ENCODE data around the gene PRSS12. TPM values are rescaled to one million over a fixed set of nuclear protein-coding genes. Genes with fewer than 3 reads are reported as not detected.

PRSS12 gene
- total RNA-seq, 2 experiments from 2014 or later = not detected

GRCh38 chr4:118398226-118399090 is 45.7 kb upstream of the PRSS12 start:
- H3K4me3 ChIP-seq (ENCODE audit: low read depth, low read length, poor library complexity, severe bottlenecking) = no peak overlapping the region
- BruUV-seq (replicated peaks) = no TSS peak
- H3K4me2 ChIP-seq (ENCODE audit: low read length) = no peak overlapping the region
- no peaks in the 10 kb centered on the region for H3K9me3 ChIP-seq (ENCODE audit: low read length)
- intact Hi-C loops (cut with micrococcal nuclease; ENCODE audit: unreplicated experiment) = no loop called here
- no peaks in the 10 kb centered on the region for H3K79me2 ChIP-seq (ENCODE audit: insufficient read depth, low read depth, low read length)
- no peaks in the 10 kb centered on the region for H3K4me1 ChIP-seq (ENCODE audit: insufficient read depth, low read length, poor library complexity, severe bottlenecking)
- H2AFZ ChIP-seq (ENCODE audit: low read length) = no peak overlapping the region
- TF ChIP-seq EZH2phosphoT487 (IDR thresholded peaks at IDR 0.05; ENCODE audit: borderline replicate concordance, low read depth, low read length) (no peak), CTCF (conservative IDR thresholded peaks at IDR 0.05; ENCODE audit: low read length) (no peak)
- no peaks in the 10 kb centered on the region for H4K20me1 ChIP-seq (ENCODE audit: insufficient read depth, low read length)
- no peaks in the 10 kb centered on the region for H3K9me2 ChIP-seq (ENCODE audit: insufficient read depth, low read length)
- POLR2A ChIA-PET = no interaction called here
- CTCF ChIA-PET (ENCODE audit: unreplicated experiment) = no interaction called here
- no peak for DNase-seq (ENCODE audit: low spot score)
- H3K36me3 ChIP-seq (ENCODE audit: insufficient read depth, low read length) = no peaks in the 10 kb centered on the region
- no peak overlapping the region for H3K27ac ChIP-seq (ENCODE audit: low read depth, low read length, poor library complexity, severe bottlenecking)

- intact Hi-C loops (cut with micrococcal nuclease; ENCODE audit: unreplicated experiment) = no loop called here
- TF ChIP-seq EZH2phosphoT487 (IDR thresholded peaks at IDR 0.05; ENCODE audit: borderline replicate concordance, low read depth, low read length) (no peak), CTCF (conservative IDR thresholded peaks at IDR 0.05; ENCODE audit: low read length) (no peak)
- Histone ChIP-seq H3K4me1 (ENCODE audit: insufficient read depth, low read length, poor library complexity, severe bottlenecking) (no peaks in the 10 kb centered on the region), H3K9me3 (ENCODE audit: low read length) (no peaks in the 10 kb centered on the region), H2AFZ (ENCODE audit: low read length) (no peak overlapping the region), H3K9me2 (ENCODE audit: insufficient read depth, low read length) (no peaks in the 10 kb centered on the region), H4K20me1 (ENCODE audit: insufficient read depth, low read length) (no peaks in the 10 kb centered on the region), H3K79me2 (ENCODE audit: insufficient read depth, low read depth, low read length) (no peaks in the 10 kb centered on the region), H3K36me3 (ENCODE audit: insufficient read depth, low read length) (no peaks in the 10 kb centered on the region), H3K4me2 (ENCODE audit: low read length) (no peak overlapping the region), H3K27ac (ENCODE audit: low read depth, low read length, poor library complexity, severe bottlenecking) (no peak overlapping the region), H3K4me3 (ENCODE audit: low read depth, low read length, poor library complexity, severe bottlenecking) (no peak overlapping the region)
- ChIA-PET CTCF (ENCODE audit: unreplicated experiment) (no interaction called here), POLR2A (no interaction called here)
- BruUV-seq (replicated peaks) = no TSS peak
- DNase-seq (ENCODE audit: low spot score) = no peak
Observed at GRCh38 chr4:118397623-118397979, 44.8 kb upstream of the PRSS12 start.

- no TSS peak for BruUV-seq (replicated peaks)
- no peak for DNase-seq (ENCODE audit: low spot score)
- TF ChIP-seq CTCF (conservative IDR thresholded peaks at IDR 0.05; ENCODE audit: low read length) (no peak), EZH2phosphoT487 (IDR thresholded peaks at IDR 0.05; ENCODE audit: borderline replicate concordance, low read depth, low read length) (no peak)
- Histone ChIP-seq H3K9me2 (ENCODE audit: insufficient read depth, low read length) (no peaks in the 10 kb centered on the region), H3K9me3 (ENCODE audit: low read length) (0 out of 2 replicates have a peak, but pooled peaks cover 2% of the 10 kb centered on the region), H3K27ac (ENCODE audit: low read depth, low read length, poor library complexity, severe bottlenecking) (no peak overlapping the region), H3K79me2 (ENCODE audit: insufficient read depth, low read depth, low read length) (no peaks in the 10 kb centered on the region), H3K4me1 (ENCODE audit: insufficient read depth, low read length, poor library complexity, severe bottlenecking) (no peaks in the 10 kb centered on the region), H2AFZ (ENCODE audit: low read length) (no peak overlapping the region), H3K36me3 (ENCODE audit: insufficient read depth, low read length) (no peaks in the 10 kb centered on the region), H3K4me3 (ENCODE audit: low read depth, low read length, poor library complexity, severe bottlenecking) (no peak overlapping the region), H4K20me1 (ENCODE audit: insufficient read depth, low read length) (no peaks in the 10 kb centered on the region), H3K4me2 (ENCODE audit: low read length) (no peak overlapping the region)
- ChIA-PET POLR2A (no interaction called here), CTCF (ENCODE audit: unreplicated experiment) (no interaction called here)
- intact Hi-C loops (cut with micrococcal nuclease; ENCODE audit: unreplicated experiment) = no loop called here
Observed at GRCh38 chr4:118396881-118397622, 44.2 kb upstream of the PRSS12 start.
